H9 (cell line): ENCODE data around the gene CTSE. TPM values are rescaled to one million over a fixed set of nuclear protein-coding genes. Genes with fewer than 3 reads are reported as not detected.

Experiments used
- DNase-seq: peaks from one replicate; pipeline ENCODE4 v3.0.0-alpha.2; 2017
- H2AFZ ChIP-seq: one replicate; pipeline ENCODE4 v1.6.1; 2013; ENCODE audit warnings: mild to moderate bottlenecking, low read length, control low read depth, moderate library complexity
- H2AK5ac ChIP-seq: 2 replicates; pipeline ENCODE4 v1.6.1; 2013; ENCODE audit warnings: low read length, control low read depth, mixed read lengths; ENCODE audit not compliant: insufficient read length
- H2BK120ac ChIP-seq: one replicate; pipeline ENCODE4 v1.6.1; 2013; ENCODE audit warnings: low read depth, mild to moderate bottlenecking, low read length, control low read depth, inconsistent platforms; ENCODE audit not compliant: poor library complexity, severe bottlenecking
- H2BK12ac ChIP-seq: 2 replicates; pipeline ENCODE4 v1.6.1; 2013; ENCODE audit warnings: low read length, control low read depth, mixed read lengths, low read depth; ENCODE audit not compliant: insufficient read length
- H2BK15ac ChIP-seq: 2 replicates; pipeline ENCODE4 v1.6.1; 2013; ENCODE audit warnings: low read depth, low read length, control low read depth
- H2BK20ac ChIP-seq: one replicate; pipeline ENCODE4 v1.6.1; 2013; ENCODE audit warnings: low read depth, mild to moderate bottlenecking, low read length, control low read depth, inconsistent platforms; ENCODE audit not compliant: poor library complexity, severe bottlenecking
- H2BK5ac ChIP-seq: 2 replicates; pipeline ENCODE4 v1.6.1; 2013; ENCODE audit warnings: low read length, control low read depth, mixed read lengths; ENCODE audit not compliant: insufficient read length
- H3K14ac ChIP-seq: 2 replicates; pipeline ENCODE4 v1.6.1; 2013; ENCODE audit warnings: low read length, control low read depth; ENCODE audit not compliant: insufficient read depth
- H3K18ac ChIP-seq: 2 replicates; pipeline ENCODE4 v1.6.1; 2013; ENCODE audit warnings: low read depth, mild to moderate bottlenecking, mixed read lengths, low read length, control low read depth; ENCODE audit not compliant: insufficient read length
- H3K23ac ChIP-seq: 2 replicates; pipeline ENCODE4 v1.6.1; 2013; ENCODE audit warnings: low read length, control low read depth, mixed read lengths, low read depth; ENCODE audit not compliant: insufficient read length
- H3K23me2 ChIP-seq: 2 replicates; pipeline ENCODE4 v1.6.1; 2013; ENCODE audit warnings: low read depth, mild to moderate bottlenecking, mixed read lengths, low read length, control low read depth; ENCODE audit not compliant: insufficient read length, poor library complexity, severe bottlenecking
- H3K27ac ChIP-seq: 2 replicates; pipeline ENCODE4 v1.5.1; 2013; ENCODE audit warnings: low read length, control low read depth, mixed read lengths, low read depth; ENCODE audit not compliant: insufficient read length
- H3K27me3 ChIP-seq: 2 replicates; pipeline ENCODE4 v1.6.1; 2013; ENCODE audit warnings: low read length, control low read depth, inconsistent platforms; ENCODE audit not compliant: insufficient read depth
- H3K4ac ChIP-seq: 2 replicates; pipeline ENCODE4 v1.6.1; 2013; ENCODE audit warnings: low read depth, mild to moderate bottlenecking, control low read depth, inconsistent platforms, low read length, moderate library complexity
- H3K4me1 ChIP-seq: 2 replicates; pipeline ENCODE4 v1.6.1; 2013; ENCODE audit warnings: low read length, control low read depth, inconsistent platforms; ENCODE audit not compliant: insufficient read depth
- H3K4me2 ChIP-seq: 2 replicates; pipeline ENCODE4 v1.6.1; 2013; ENCODE audit warnings: low read length, control low read depth, mixed read lengths; ENCODE audit not compliant: insufficient read length, insufficient read depth
- H3K56ac ChIP-seq: 2 replicates; pipeline ENCODE4 v1.6.1; 2013; ENCODE audit warnings: low read depth, mild to moderate bottlenecking, mixed read lengths, low read length, control low read depth; ENCODE audit not compliant: insufficient read length
- H3K79me1 ChIP-seq: 2 replicates; pipeline ENCODE4 v1.6.1; 2013; ENCODE audit warnings: low read depth, mild to moderate bottlenecking, moderate library complexity, low read length, control low read depth, inconsistent platforms; ENCODE audit not compliant: insufficient read depth, poor library complexity, severe bottlenecking
- H3K79me2 ChIP-seq: 2 replicates; pipeline ENCODE4 v1.6.1; 2013; ENCODE audit warnings: low read length, control low read depth, inconsistent platforms; ENCODE audit not compliant: insufficient read depth
- H3K9ac ChIP-seq: 2 replicates; pipeline ENCODE4 v1.6.1; 2013; ENCODE audit warnings: low read length, control low read depth, mixed read lengths; ENCODE audit not compliant: insufficient read length; ENCODE audit errors: extremely low read depth
- H3K9me3 ChIP-seq: one replicate; pipeline ENCODE4 v1.6.1; 2013; ENCODE audit warnings: low read depth, low read length, inconsistent platforms; ENCODE audit not compliant: control insufficient read depth
- H3T11ph ChIP-seq: one replicate; pipeline ENCODE4 v1.6.1; 2013; ENCODE audit warnings: mild to moderate bottlenecking, low read length, control low read depth, inconsistent platforms
- H4K20me1 ChIP-seq: one replicate; pipeline ENCODE4 v1.6.1; 2013; ENCODE audit not compliant: control insufficient read depth, insufficient read length, insufficient read depth
- H4K5ac ChIP-seq: 2 replicates; pipeline ENCODE4 v1.6.1; 2013; ENCODE audit warnings: low read depth, mild to moderate bottlenecking, mixed read lengths, low read length, control low read depth; ENCODE audit not compliant: insufficient read length
- H4K8ac ChIP-seq: replicated peaks from 2 replicates; pipeline ENCODE4 v1.6.1; 2013; ENCODE audit warnings: low read length, control low read depth, mixed read lengths, low read depth; ENCODE audit not compliant: insufficient read length
- H4K91ac ChIP-seq: 2 replicates; pipeline ENCODE4 v1.6.1; 2013; ENCODE audit warnings: low read depth, mild to moderate bottlenecking, moderate library complexity, mixed read lengths, low read length, control low read depth; ENCODE audit not compliant: insufficient read length
- H3K27ac Mint-ChIP-seq, 3 experiments: 2 replicates in 2 of 3; 3 replicates in 1 of 3; pipeline ENCODE4 v1.8.0; 2020 to 2021; ENCODE audit warnings: mixed read lengths in 3 of 3, mild to moderate bottlenecking in 1 of 3, moderate library complexity in 1 of 3
- H3K27me3 Mint-ChIP-seq: 2 replicates; pipeline ENCODE4 v1.8.0; 2021; ENCODE audit warnings: low read depth, mild to moderate bottlenecking, moderate library complexity, mixed read lengths
- H3K36me3 Mint-ChIP-seq, 3 experiments: 2 replicates in 2 of 3; 3 replicates in 1 of 3; pipeline ENCODE4 v1.8.0; 2020 to 2021; ENCODE audit warnings: low read depth in 3 of 3, mixed read lengths in 3 of 3; ENCODE audit not compliant: insufficient read depth in 1 of 3
- H3K4me1 Mint-ChIP-seq, 2 experiments: 2 replicates each; pipeline ENCODE4 v1.8.0; 2020; ENCODE audit warnings: mixed read lengths in 2 of 2
- H3K4me3 Mint-ChIP-seq, 2 experiments: 2 replicates in 1 of 2; 3 replicates in 1 of 2; pipeline ENCODE4 v1.8.0; 2020 to 2021; ENCODE audit warnings: mild to moderate bottlenecking in 2 of 2, mixed read lengths in 2 of 2, moderate library complexity in 1 of 2
- H3K9me3 Mint-ChIP-seq, 2 experiments: 2 replicates in 1 of 2; 3 replicates in 1 of 2; pipeline ENCODE4 v1.8.0; 2020; ENCODE audit warnings: mild to moderate bottlenecking in 2 of 2, mixed read lengths in 2 of 2, moderate library complexity in 1 of 2
- WGBS: extraction: QIAGEN DNeasy Blood & Tissue Kit; methylation state at CpG from one replicate; pipeline ENCODE4 v1.1.7; 2013; ENCODE audit warnings: missing lambda C conversion rate, low lambda C conversion rate, mixed read lengths; ENCODE audit not compliant: insufficient read length; ENCODE audit errors: extremely low coverage; 5-methylcytosine and 5-hydroxymethylcytosine counted together
- total RNA-seq: library from RNA; stranded (reverse); gene quantifications from 2 replicates; pipeline ENCODE4 v1.2.1, GENCODE V29; 2021
- TF ChIP-seq, protein P1 (sequence below): fragments of 200-600 bp; sonication (generic); conservative IDR thresholded peaks from 3 replicates; pipeline ENCODE4 v1.8.0; 2021; ENCODE audit warnings: antibody characterized with exemption, mild to moderate bottlenecking

CTSE gene
- total RNA-seq, 1 experiment from 2014 or later = not detected

DNA sequence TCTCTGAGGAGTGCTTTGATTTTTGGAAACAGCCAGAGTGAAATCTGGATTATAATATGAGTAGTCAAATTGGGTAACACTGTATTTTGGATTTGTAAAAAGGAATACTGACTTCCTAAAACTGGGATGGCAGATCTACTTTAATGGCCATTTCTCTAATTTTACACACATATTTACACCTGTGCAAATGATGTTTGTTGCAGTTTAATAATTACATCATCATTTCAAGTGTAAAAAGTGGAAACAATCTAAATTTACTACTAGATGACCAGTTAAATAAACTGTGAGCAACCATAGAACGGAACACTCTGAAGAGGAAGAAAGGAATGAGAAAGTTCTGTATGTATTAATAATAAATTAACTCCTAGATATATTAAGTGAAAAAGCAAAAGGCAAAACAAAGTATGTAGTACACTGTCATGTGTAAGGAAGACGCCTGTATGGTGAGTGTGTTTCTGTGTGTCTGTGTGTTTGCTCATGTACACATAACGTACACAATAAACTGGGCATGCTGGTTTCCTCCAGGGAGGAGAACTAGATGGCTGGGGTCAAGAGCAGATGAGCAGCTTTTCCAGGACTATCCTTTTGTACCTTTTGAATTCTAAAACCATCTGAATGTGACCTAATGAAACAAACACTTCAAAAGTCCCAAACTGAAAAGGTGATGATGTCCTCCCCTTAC is 26.4 kb upstream of the CTSE start:
- Histone ChIP-seq H3K56ac (no peak overlapping the region), H2BK12ac (no peak overlapping the region), H4K91ac (no peak overlapping the region), H3K79me2 (no peaks in the 10 kb centered on the region), H3K23ac (no peak overlapping the region), H3K9ac (no peak overlapping the region), H3K4me1 (0 out of 2 replicates have a peak, but pooled peaks cover 2% of the 10 kb centered on the region), H2BK5ac (no peak overlapping the region), H3K18ac (no peak overlapping the region), H3K14ac (no peak overlapping the region), H3K27ac (no peak overlapping the region), H2AFZ (no peak overlapping the region), H2BK20ac (no peak overlapping the region), H3T11ph (no peak overlapping the region), H3K79me1 (no peaks in the 10 kb centered on the region), H4K8ac (no peak overlapping the region), H2BK15ac (no peak overlapping the region), H3K23me2 (no peaks in the 10 kb centered on the region), H3K9me3 (no peaks in the 10 kb centered on the region), H2BK120ac (no peak overlapping the region), H3K4me2 (no peak overlapping the region), H4K20me1 (no peaks in the 10 kb centered on the region), H4K5ac (no peak overlapping the region), H3K27me3 (no peaks in the 10 kb centered on the region), H2AK5ac (no peak overlapping the region), H3K4ac (no peak overlapping the region)
- H3K4me1 Mint-ChIP-seq = peaks cover 7 to 13% of the 10 kb centered on the region in 2 experiments
- TF ChIP-seq, protein P1, sequence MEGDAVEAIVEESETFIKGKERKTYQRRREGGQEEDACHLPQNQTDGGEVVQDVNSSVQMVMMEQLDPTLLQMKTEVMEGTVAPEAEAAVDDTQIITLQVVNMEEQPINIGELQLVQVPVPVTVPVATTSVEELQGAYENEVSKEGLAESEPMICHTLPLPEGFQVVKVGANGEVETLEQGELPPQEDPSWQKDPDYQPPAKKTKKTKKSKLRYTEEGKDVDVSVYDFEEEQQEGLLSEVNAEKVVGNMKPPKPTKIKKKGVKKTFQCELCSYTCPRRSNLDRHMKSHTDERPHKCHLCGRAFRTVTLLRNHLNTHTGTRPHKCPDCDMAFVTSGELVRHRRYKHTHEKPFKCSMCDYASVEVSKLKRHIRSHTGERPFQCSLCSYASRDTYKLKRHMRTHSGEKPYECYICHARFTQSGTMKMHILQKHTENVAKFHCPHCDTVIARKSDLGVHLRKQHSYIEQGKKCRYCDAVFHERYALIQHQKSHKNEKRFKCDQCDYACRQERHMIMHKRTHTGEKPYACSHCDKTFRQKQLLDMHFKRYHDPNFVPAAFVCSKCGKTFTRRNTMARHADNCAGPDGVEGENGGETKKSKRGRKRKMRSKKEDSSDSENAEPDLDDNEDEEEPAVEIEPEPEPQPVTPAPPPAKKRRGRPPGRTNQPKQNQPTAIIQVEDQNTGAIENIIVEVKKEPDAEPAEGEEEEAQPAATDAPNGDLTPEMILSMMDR = no peak
- no peak overlapping the region for H3K4me3 Mint-ChIP-seq
- no peak overlapping the region for H3K27ac Mint-ChIP-seq
- no CpG with 5 or more reads among the region's 3 CpGs for WGBS
- H3K27me3 Mint-ChIP-seq = 0 out of 2 replicates have a peak, but pooled peaks cover 2% of the 10 kb centered on the region
- peaks cover 0 to 5% (median 2%) of the 10 kb centered on the region in 3 experiments; a peak in 3 of 7 replicates for H3K36me3 Mint-ChIP-seq
- DNase-seq = no peak
- H3K9me3 Mint-ChIP-seq = peaks cover 5 to 7% of the 10 kb centered on the region in 2 experiments; a peak in 3 of 5 replicates
